Measurements from ENCODE around the gene NUP54. TPM values are rescaled to one million over a fixed set of nuclear protein-coding genes. Genes with fewer than 3 reads are reported as not detected.
A peak's percentile ranks its signal among the peaks of the same experiment; 100 is the strongest.

NUP54 gene
- total RNA-seq, 1 experiment from 2014 or later = 45.9 TPM

DNA sequence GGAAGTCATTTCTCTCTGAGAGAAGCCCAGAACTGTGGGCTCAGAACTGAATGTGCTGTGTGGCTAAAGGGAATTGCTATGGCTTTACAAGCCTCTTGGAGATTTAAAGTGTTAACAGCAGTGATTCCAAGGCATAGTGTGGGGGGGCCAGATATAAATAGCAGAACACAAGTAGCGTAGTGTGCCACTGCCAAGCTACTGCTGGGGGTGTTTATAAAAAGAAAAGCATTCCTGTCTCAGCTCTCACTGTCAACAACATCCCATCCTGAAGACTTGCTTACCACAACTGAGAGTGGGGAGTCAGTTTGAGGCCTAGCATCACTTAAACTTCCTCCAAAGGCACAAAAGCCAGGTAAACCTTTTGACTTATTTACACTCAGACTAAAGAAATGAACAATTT is 73.7 kb downstream of the NUP54 start, which contains the start of gene ART3:
TSS of gene ART3 (plus strand) at position 242 of the 400 bp plus-strand sequence. CDS start 1,181 bp downstream, outside the sequence.
- TF ChIP-seq EZH2 (IDR thresholded peaks at IDR 0.05; ENCODE audit: borderline replicate concordance, low read depth, low read length, poor library complexity, severe bottlenecking) = no peak
- TF ChIP-seq, protein P1, sequence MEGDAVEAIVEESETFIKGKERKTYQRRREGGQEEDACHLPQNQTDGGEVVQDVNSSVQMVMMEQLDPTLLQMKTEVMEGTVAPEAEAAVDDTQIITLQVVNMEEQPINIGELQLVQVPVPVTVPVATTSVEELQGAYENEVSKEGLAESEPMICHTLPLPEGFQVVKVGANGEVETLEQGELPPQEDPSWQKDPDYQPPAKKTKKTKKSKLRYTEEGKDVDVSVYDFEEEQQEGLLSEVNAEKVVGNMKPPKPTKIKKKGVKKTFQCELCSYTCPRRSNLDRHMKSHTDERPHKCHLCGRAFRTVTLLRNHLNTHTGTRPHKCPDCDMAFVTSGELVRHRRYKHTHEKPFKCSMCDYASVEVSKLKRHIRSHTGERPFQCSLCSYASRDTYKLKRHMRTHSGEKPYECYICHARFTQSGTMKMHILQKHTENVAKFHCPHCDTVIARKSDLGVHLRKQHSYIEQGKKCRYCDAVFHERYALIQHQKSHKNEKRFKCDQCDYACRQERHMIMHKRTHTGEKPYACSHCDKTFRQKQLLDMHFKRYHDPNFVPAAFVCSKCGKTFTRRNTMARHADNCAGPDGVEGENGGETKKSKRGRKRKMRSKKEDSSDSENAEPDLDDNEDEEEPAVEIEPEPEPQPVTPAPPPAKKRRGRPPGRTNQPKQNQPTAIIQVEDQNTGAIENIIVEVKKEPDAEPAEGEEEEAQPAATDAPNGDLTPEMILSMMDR (conservative IDR thresholded peaks at IDR 0.05; ENCODE audit: low read depth, low read length) = no peak
- DNase-seq (ENCODE audit: low spot score) = no peak
- ChIA-PET POLR2A (ENCODE audit: low non-redundant PET) (no interaction called here), CTCF (interaction anchor here (0.5 kb wide), 1 partner anchor 12 kb away, joined by 3 read pairs; no protein-coding TSS in a partner anchor)
- H3K9me3 ChIP-seq (ENCODE audit: low read depth, low read length, poor library complexity, severe bottlenecking) = no peaks in the 10 kb centered on the region
- no peaks in the 10 kb centered on the region for H3K36me3 ChIP-seq (ENCODE audit: insufficient read depth, low read length, poor library complexity, severe bottlenecking)
- intact Hi-C loops (cut with micrococcal nuclease; ENCODE audit: unreplicated experiment) = no loop called here
- BruUV-seq (replicated peaks) = no TSS peak
- no peaks in the 10 kb centered on the region for H3K4me1 ChIP-seq (ENCODE audit: insufficient read depth, low read length, poor library complexity, severe bottlenecking)
- no peak within 1 kb of the TSS for H3K27ac ChIP-seq (ENCODE audit: low read depth, low read length, poor library complexity, severe bottlenecking)
- no peak within 1 kb of the TSS for H3K4me3 ChIP-seq (ENCODE audit: low read depth, low read length, poor library complexity, severe bottlenecking)
- H3K27me3 ChIP-seq (replicated peaks; ENCODE audit: insufficient read depth, low read depth, low read length, poor library complexity) = no peaks in the 10 kb centered on the region

DNA sequence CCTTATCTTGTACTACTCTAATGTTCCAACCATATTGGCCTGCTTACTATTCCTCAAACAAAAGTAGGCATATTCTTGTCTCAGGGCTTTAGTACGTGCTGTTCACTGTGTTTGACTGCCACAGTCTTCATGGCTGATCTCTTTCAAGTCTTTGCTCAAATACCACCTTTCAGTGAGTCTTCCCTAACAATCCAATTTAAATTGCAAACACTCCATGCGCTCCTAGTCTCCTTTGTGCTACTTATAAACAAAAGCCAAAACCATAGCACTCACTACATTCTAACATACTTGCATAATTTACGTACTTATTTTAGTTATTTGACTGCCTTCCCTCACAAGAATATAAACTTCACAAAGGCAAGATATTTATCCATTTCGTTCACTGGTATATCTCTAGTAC is 75.4 kb downstream of the NUP54 start:
- H3K27me3 ChIP-seq (replicated peaks; ENCODE audit: insufficient read depth, low read depth, low read length, poor library complexity) = no peaks in the 10 kb centered on the region
- no TSS peak for BruUV-seq (replicated peaks)
- ChIA-PET CTCF (no interaction called here), POLR2A (ENCODE audit: low non-redundant PET) (no interaction called here)
- no peak overlapping the region for H3K27ac ChIP-seq (ENCODE audit: low read depth, low read length, poor library complexity, severe bottlenecking)
- no peaks in the 10 kb centered on the region for H3K36me3 ChIP-seq (ENCODE audit: insufficient read depth, low read length, poor library complexity, severe bottlenecking)
- H3K4me3 ChIP-seq (ENCODE audit: low read depth, low read length, poor library complexity, severe bottlenecking) = no peak overlapping the region
- no peak for DNase-seq (ENCODE audit: low spot score)
- no peaks in the 10 kb centered on the region for H3K9me3 ChIP-seq (ENCODE audit: low read depth, low read length, poor library complexity, severe bottlenecking)
- H3K4me1 ChIP-seq (ENCODE audit: insufficient read depth, low read length, poor library complexity, severe bottlenecking) = no peaks in the 10 kb centered on the region
- intact Hi-C loops (cut with micrococcal nuclease; ENCODE audit: unreplicated experiment) = no loop called here
- no peak for TF ChIP-seq EZH2 (IDR thresholded peaks at IDR 0.05; ENCODE audit: borderline replicate concordance, low read depth, low read length, poor library complexity, severe bottlenecking)
- TF ChIP-seq, protein P1 (conservative IDR thresholded peaks at IDR 0.05; ENCODE audit: low read depth, low read length) = no peak

DNA sequence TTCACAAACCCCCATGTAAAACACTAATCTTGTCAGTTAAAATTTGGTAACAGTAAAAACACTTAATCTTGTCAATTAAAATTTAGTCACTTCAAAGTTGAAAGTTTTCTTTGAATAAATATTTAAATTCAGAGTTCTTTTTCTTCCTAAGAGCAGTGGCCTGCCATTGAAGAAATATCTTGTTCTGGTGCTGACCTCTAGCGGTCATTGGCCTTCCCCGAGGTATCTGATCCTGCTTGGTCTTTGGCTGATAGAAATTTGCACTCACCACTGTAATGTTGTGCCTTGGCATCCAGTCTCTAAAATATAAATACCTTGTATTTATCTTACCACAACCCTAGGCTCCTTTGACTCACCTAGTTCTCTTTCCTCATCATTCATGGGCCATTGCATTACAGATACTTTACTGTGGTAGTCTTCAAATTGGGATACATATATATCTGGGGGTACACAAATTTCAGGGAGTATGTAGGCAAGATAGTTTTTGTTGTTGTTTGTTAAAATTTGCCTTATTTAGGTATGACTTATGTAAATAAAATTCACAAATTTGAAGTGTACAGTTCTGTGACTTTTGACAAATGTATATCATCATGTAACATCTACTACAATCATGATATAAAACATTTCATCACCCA is 80.4 kb downstream of the NUP54 start:
- Histone ChIP-seq H3K36me3 (ENCODE audit: insufficient read depth, low read length, poor library complexity, severe bottlenecking) (no peaks in the 10 kb centered on the region), H3K4me1 (ENCODE audit: insufficient read depth, low read length, poor library complexity, severe bottlenecking) (no peaks in the 10 kb centered on the region), H3K27ac (ENCODE audit: low read depth, low read length, poor library complexity, severe bottlenecking) (no peak overlapping the region), H3K27me3 (replicated peaks; ENCODE audit: insufficient read depth, low read depth, low read length, poor library complexity) (no peaks in the 10 kb centered on the region), H3K9me3 (ENCODE audit: low read depth, low read length, poor library complexity, severe bottlenecking) (no peaks in the 10 kb centered on the region), H3K4me3 (ENCODE audit: low read depth, low read length, poor library complexity, severe bottlenecking) (no peak overlapping the region)
- POLR2A ChIA-PET (ENCODE audit: low non-redundant PET) = no interaction called here
- peak; percentile 57 for DNase-seq (ENCODE audit: low spot score)
- TF ChIP-seq, protein P1 (conservative IDR thresholded peaks at IDR 0.05; ENCODE audit: low read depth, low read length) = peak; percentile 63
- TF ChIP-seq EZH2 (IDR thresholded peaks at IDR 0.05; ENCODE audit: borderline replicate concordance, low read depth, low read length, poor library complexity, severe bottlenecking) = no peak
- CTCF ChIA-PET = interaction anchor here (0.7 kb wide), 1 partner anchor 37 kb away, joined by 3 read pairs; no protein-coding TSS in a partner anchor
- BruUV-seq (replicated peaks) = no TSS peak
- intact Hi-C loops (cut with micrococcal nuclease; ENCODE audit: unreplicated experiment) = loop anchor here (1.0 to 5.0 kb wide), 3 partner anchors 65 to 150 kb away; no protein-coding TSS in a partner anchor

All from A673 (cell line).